Mesodermal cell (in vitro differentiated cells): ENCODE measurements around the gene COL16A1.
A peak's percentile ranks its signal among the peaks of the same experiment; 100 is the strongest.

ENCODE experiments used
- H3K27ac ChIP-seq: 2 replicates; pipeline ENCODE4 v1.7.0; 2013; ENCODE audit warnings: mild to moderate bottlenecking, low read depth, low read length, moderate library complexity; ENCODE audit not compliant: severe bottlenecking
- H3K36me3 ChIP-seq: 2 replicates; pipeline ENCODE4 v1.7.1; 2013; ENCODE audit warnings: mild to moderate bottlenecking, low read length, moderate library complexity; ENCODE audit not compliant: control insufficient read depth, insufficient read depth
- H3K4me1 ChIP-seq: one replicate; pipeline ENCODE4 v1.7.1; 2013; ENCODE audit warnings: mild to moderate bottlenecking, low read length; ENCODE audit not compliant: insufficient read depth, control insufficient read depth, poor library complexity, severe bottlenecking
- H3K4me3 ChIP-seq: 2 replicates; pipeline ENCODE4 v1.7.0; 2013; ENCODE audit warnings: low read length, control low read depth, mild to moderate bottlenecking; ENCODE audit not compliant: insufficient read depth, poor library complexity, severe bottlenecking; ENCODE audit errors: extremely low read depth
- H3K9me3 ChIP-seq: 2 replicates; pipeline ENCODE4 v1.7.1; 2013; ENCODE audit warnings: mild to moderate bottlenecking, low read length, moderate library complexity; ENCODE audit not compliant: control insufficient read depth
- WGBS, 2 experiments: methylation state at CpG; one replicate each; pipeline ENCODE4 v1.1.5; 2013; ENCODE audit warnings: missing lambda C conversion rate in 2 of 2; ENCODE audit not compliant: insufficient coverage in 2 of 2; 5-methylcytosine and 5-hydroxymethylcytosine counted together

The COL16A1 gene

GRCh38 chr1:31695327-31695726 is 8.5 kb downstream of the COL16A1 start:
- no peaks in the 10 kb centered on the region for H3K36me3 ChIP-seq
- H3K4me3 ChIP-seq = no peak overlapping the region

GRCh38 chr1:31694964-31695313 is 8.9 kb downstream of the COL16A1 start:
- Histone ChIP-seq H3K27ac (no peak overlapping the region), H3K4me1 (peaks cover 11% of the 10 kb centered on the region), H3K9me3 (no peaks in the 10 kb centered on the region), H3K36me3 (no peaks in the 10 kb centered on the region), H3K4me3 (no peak overlapping the region)
- WGBS, 2 experiments = 93 to 100% methylated on average over 4 to 6 of the region's 8 CpGs

More at GRCh38 chr1:31695327-31695726, 8.5 kb downstream of the COL16A1 start:
- Histone ChIP-seq H3K27ac (no peak overlapping the region), H3K9me3 (no peaks in the 10 kb centered on the region), H3K4me1 (peaks cover 9% of the 10 kb centered on the region)
- 88 to 93% methylated on average over 3 of the region's 5 CpGs for WGBS, 2 experiments

- Histone ChIP-seq H3K4me3 (no peak overlapping the region), H3K27ac (no peak overlapping the region), H3K36me3 (no peaks in the 10 kb centered on the region), H3K9me3 (no peaks in the 10 kb centered on the region), H3K4me1 (peaks cover 17% of the 10 kb centered on the region)
- WGBS, 2 experiments = 87 to 92% methylated on average over 12 of the region's 12 CpGs
These were observed 9.5 kb downstream of the COL16A1 start for GRCh38 chr1:31694069-31694963.

- no peak overlapping the region for H3K4me3 ChIP-seq
- 93 to 96% methylated on average over 9 to 10 of the region's 10 CpGs for WGBS, 2 experiments
- H3K27ac ChIP-seq = no peak overlapping the region
- no peaks in the 10 kb centered on the region for H3K36me3 ChIP-seq
- H3K9me3 ChIP-seq = no peaks in the 10 kb centered on the region
- peaks cover 22% of the 10 kb centered on the region for H3K4me1 ChIP-seq
These were observed 10.6 kb downstream of the COL16A1 start for GRCh38 chr1:31693231-31693630.

- Histone ChIP-seq H3K4me3 (no peak overlapping the region), H3K36me3 (no peaks in the 10 kb centered on the region), H3K27ac (no peak overlapping the region), H3K4me1 (peaks cover 22% of the 10 kb centered on the region), H3K9me3 (no peaks in the 10 kb centered on the region)
- WGBS, 2 experiments = 88 to 92% methylated on average over 7 of the region's 11 CpGs
These were observed 11.9 kb downstream of the COL16A1 start for GRCh38 chr1:31691951-31692350.

GRCh38 chr1:31691446-31691845 is 12.4 kb downstream of the COL16A1 start:
- H3K27ac ChIP-seq = no peak overlapping the region
- peaks cover 26% of the 10 kb centered on the region for H3K4me1 ChIP-seq
- 100% methylated on average over 1 to 2 of the region's 4 CpGs for WGBS, 2 experiments
- no peaks in the 10 kb centered on the region for H3K36me3 ChIP-seq
- no peaks in the 10 kb centered on the region for H3K9me3 ChIP-seq
- no peak overlapping the region for H3K4me3 ChIP-seq

GRCh38 chr1:31690921-31691320 is 12.9 kb downstream of the COL16A1 start:
- H3K27ac ChIP-seq = no peak overlapping the region
- no peak overlapping the region for H3K4me3 ChIP-seq
- peaks cover 31% of the 10 kb centered on the region for H3K4me1 ChIP-seq
- H3K9me3 ChIP-seq = no peaks in the 10 kb centered on the region
- no peaks in the 10 kb centered on the region for H3K36me3 ChIP-seq
- WGBS, 2 experiments = 76 to 86% methylated on average over 7 to 10 of the region's 10 CpGs

- WGBS, 2 experiments = 92 to 100% methylated on average over 4 to 6 of the region's 6 CpGs
- no peaks in the 10 kb centered on the region for H3K9me3 ChIP-seq
- no peak overlapping the region for H3K4me3 ChIP-seq
- peaks cover 40% of the 10 kb centered on the region for H3K4me1 ChIP-seq
- no peaks in the 10 kb centered on the region for H3K36me3 ChIP-seq
- peak overlapping the region; percentile 45 for H3K27ac ChIP-seq
These were observed 14.0 kb downstream of the COL16A1 start for GRCh38 chr1:31689854-31690253.

GRCh38 chr1:31689379-31689778 is 14.4 kb downstream of the COL16A1 start:
- Histone ChIP-seq H3K4me1 (peaks cover 43% of the 10 kb centered on the region), H3K9me3 (no peaks in the 10 kb centered on the region), H3K4me3 (no peak overlapping the region), H3K36me3 (no peaks in the 10 kb centered on the region), H3K27ac (peak overlapping the region; percentile 45)
- WGBS, 2 experiments = 88% methylated on average over 1 of the region's 2 CpGs; no CpG with 5 or more reads in 1 of the 2 experiments

GRCh38 chr1:31688233-31688918 is 15.4 kb downstream of the COL16A1 start:
- Histone ChIP-seq H3K36me3 (no peaks in the 10 kb centered on the region), H3K9me3 (no peaks in the 10 kb centered on the region), H3K27ac (no peak overlapping the region), H3K4me1 (peaks cover 43% of the 10 kb centered on the region), H3K4me3 (no peak overlapping the region)
- 93 to 95% methylated on average over 6 of the region's 8 CpGs for WGBS, 2 experiments

GRCh38 chr1:31687601-31688000 is 16.2 kb downstream of the COL16A1 start:
- H3K36me3 ChIP-seq = no peaks in the 10 kb centered on the region
- H3K9me3 ChIP-seq = no peaks in the 10 kb centered on the region
- no peak overlapping the region for H3K27ac ChIP-seq
- WGBS, 2 experiments = 83 to 85% methylated on average over 5 to 7 of the region's 8 CpGs
- H3K4me1 ChIP-seq = peaks cover 43% of the 10 kb centered on the region
- H3K4me3 ChIP-seq = no peak overlapping the region
